ENCODE data around the gene MPP3.

MPP3 gene

DNA sequence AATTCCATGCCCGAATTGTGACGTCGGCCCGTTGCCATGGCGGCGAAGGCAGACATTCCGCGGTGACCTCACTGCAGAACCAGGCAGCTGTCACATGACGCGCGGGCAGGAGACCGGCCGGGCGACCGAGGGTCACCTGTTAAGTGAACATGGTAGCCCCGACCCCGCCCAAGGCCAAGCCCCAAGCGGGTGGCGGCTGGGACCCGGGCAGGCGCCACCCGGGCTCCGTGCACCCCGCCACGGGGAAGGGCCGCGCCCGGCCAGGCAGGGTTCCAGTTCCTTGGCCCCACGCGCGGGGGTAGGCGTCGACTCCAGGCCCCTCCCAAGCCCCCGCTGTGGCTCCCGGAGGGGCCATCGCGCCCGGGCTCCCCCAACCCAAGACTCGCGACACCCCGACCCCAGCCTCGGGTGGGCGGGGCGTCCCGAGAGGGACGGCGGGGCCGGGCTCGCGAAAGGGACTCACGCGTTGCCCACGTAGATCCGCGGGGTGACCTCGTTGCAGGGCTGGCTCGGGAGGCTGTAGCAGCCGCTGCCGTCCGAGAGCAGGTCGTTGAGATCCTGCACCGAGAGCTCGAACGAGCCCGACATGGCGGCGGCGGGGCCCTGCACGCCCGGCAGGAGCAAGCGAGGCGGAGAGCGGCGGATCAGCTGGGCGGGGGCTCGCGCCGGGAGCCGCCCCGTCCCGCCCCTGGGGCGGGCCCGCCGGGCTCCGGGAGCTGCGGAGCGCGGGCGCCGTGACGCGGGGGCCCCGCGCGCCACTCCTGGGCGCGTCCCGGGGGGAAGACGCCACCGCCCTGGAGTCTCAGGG, 54.4 kb downstream of the MPP3 start, which contains the start of gene DUSP3:
Gene DUSP3, minus strand, starts transcription at position 641 of the 808 bp plus-strand sequence. Its CDS starts 53 bp downstream, at position 588.
- Histone ChIP-seq H2AFZ (ENCODE audit: low read depth, low read length) (peak within 1 kb of the TSS; percentile 92), H4K20me1 (ENCODE audit: insufficient read depth, low read length) (no peaks in the 10 kb centered on the region), H3K79me2 (ENCODE audit: low read length) (no peaks in the 10 kb centered on the region), H3K4me1 (ENCODE audit: low read length) (peaks cover 5% of the 10 kb centered on the region), H3K9me3 (ENCODE audit: insufficient read depth, low read length) (no peaks in the 10 kb centered on the region), H3K36me3 (replicated peaks; ENCODE audit: low read depth, low read length) (peaks cover 8% of the 10 kb centered on the region), H3K27me3 (ENCODE audit: low read depth, low read length) (peaks cover 29% of the 10 kb centered on the region), H3K4me3 (ENCODE audit: low read length) (peak within 1 kb of the TSS; percentile 95), H3K27ac (ENCODE audit: low read length) (peak within 1 kb of the TSS; percentile 35), H3K4me2 (ENCODE audit: low read length) (peak within 1 kb of the TSS; percentile 99), H3K9ac (ENCODE audit: low read length) (peak within 1 kb of the TSS; percentile 82)
- TF ChIP-seq, protein P1, sequence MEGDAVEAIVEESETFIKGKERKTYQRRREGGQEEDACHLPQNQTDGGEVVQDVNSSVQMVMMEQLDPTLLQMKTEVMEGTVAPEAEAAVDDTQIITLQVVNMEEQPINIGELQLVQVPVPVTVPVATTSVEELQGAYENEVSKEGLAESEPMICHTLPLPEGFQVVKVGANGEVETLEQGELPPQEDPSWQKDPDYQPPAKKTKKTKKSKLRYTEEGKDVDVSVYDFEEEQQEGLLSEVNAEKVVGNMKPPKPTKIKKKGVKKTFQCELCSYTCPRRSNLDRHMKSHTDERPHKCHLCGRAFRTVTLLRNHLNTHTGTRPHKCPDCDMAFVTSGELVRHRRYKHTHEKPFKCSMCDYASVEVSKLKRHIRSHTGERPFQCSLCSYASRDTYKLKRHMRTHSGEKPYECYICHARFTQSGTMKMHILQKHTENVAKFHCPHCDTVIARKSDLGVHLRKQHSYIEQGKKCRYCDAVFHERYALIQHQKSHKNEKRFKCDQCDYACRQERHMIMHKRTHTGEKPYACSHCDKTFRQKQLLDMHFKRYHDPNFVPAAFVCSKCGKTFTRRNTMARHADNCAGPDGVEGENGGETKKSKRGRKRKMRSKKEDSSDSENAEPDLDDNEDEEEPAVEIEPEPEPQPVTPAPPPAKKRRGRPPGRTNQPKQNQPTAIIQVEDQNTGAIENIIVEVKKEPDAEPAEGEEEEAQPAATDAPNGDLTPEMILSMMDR (IDR thresholded peaks at IDR 0.05; ENCODE audit: low read depth, low read length): no peak
- TF ChIP-seq EZH2phosphoT487 (IDR thresholded peaks at IDR 0.05; ENCODE audit: low read depth): no peak

DNA sequence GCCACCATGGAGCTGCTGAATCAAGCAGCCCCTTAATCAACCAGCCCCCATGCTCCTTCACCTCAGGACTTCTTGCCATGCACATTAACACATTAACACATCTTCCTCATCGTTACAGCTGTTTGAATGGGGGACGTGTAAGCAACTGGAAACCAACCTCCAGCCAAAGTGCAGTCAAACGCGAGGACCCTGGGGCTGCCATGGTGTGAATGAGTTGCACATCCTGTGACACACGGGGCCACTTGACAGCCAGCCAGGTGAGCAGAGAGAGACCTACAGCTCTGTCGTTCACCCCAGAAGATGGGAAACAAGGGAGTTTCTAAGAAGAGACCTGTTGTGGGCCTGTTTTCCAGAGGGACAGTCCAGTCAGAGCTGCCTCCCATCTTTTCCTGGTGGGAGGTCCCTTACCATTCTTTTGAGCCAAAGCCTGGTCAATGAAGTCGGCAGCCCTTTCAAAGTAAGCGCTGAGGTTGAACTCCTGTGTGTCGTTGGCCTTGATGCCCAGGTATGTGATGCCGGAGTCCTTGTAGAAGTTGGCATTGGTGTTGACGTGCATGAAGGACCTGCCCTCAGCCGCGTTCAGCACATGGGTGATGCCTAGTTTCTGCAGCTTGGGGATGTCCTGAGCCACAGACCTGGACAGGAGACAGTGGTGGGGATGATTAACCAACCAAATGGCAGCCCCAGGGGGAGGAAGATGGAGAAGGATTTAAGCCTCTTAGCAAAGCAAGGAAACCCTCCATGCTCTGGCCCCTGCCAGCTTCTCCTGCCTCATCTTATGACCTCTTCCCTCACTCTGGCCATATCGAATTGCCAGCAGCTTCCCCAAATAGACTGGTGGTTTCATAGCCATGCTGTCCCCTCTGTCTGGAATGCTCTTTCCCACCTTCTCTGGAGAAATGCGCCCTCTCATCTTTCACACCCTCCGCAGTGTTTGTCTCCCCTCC, 58.4 kb downstream of the MPP3 start:
- Histone ChIP-seq H3K9me3 (ENCODE audit: insufficient read depth, low read length) (no peaks in the 10 kb centered on the region), H3K27me3 (ENCODE audit: low read depth, low read length) (peaks cover 3% of the 10 kb centered on the region), H3K9ac (ENCODE audit: low read length) (no peak overlapping the region), H3K4me1 (ENCODE audit: low read length) (peaks cover 5% of the 10 kb centered on the region), H3K4me3 (ENCODE audit: low read length) (no peak overlapping the region), H4K20me1 (ENCODE audit: insufficient read depth, low read length) (no peaks in the 10 kb centered on the region), H3K4me2 (ENCODE audit: low read length) (no peak overlapping the region), H3K36me3 (replicated peaks; ENCODE audit: low read depth, low read length) (peaks cover 16% of the 10 kb centered on the region), H2AFZ (ENCODE audit: low read depth, low read length) (no peak overlapping the region), H3K79me2 (ENCODE audit: low read length) (no peaks in the 10 kb centered on the region), H3K27ac (ENCODE audit: low read length) (no peak overlapping the region)
- TF ChIP-seq, protein P1 (IDR thresholded peaks at IDR 0.05; ENCODE audit: low read depth, low read length): no peak
- TF ChIP-seq EZH2phosphoT487 (IDR thresholded peaks at IDR 0.05; ENCODE audit: low read depth): no peak

DNA sequence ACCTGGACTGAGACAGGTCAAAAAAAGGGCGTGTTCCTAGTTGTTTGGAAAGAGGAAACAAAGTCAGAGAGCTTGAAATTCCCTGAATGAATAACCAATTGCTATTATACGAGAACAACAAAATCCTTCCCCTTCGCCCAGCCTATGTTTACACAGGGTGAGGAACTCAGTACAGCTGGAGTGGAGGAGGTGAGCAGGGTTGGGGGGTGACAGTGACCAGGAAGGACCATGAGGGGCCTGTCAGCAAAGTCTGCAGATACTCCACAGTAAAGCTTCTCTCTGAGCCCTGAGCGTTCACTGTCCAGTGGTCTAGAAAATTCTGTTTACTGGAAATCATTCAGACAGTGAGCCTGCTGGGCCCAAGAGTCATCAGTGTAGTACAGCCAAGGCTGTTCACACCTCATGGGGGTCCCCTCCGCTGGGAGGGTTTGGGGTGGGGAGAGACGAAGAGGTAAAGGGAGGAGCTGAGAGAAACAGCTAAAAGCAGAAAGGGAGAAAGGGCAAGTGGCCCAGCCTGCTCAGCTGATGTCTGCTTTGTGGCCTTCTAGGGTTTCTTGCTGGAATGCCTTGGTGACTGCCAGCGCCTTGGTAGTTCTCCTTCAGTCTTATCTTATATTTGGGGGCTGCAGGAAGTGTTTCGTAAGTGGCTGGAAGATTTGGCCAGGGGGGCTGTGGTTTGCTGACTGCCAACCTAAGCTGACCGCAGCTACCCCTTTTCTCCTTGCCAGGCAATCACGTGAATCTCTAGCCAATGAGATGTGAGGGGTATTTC, 59.9 kb downstream of the MPP3 start:
- Histone ChIP-seq H3K4me1 (ENCODE audit: low read length) (peaks cover 10% of the 10 kb centered on the region), H3K79me2 (ENCODE audit: low read length) (no peaks in the 10 kb centered on the region), H3K27me3 (ENCODE audit: low read depth, low read length) (no peaks in the 10 kb centered on the region), H2AFZ (ENCODE audit: low read depth, low read length) (no peak overlapping the region), H3K9ac (ENCODE audit: low read length) (no peak overlapping the region), H4K20me1 (ENCODE audit: insufficient read depth, low read length) (no peaks in the 10 kb centered on the region), H3K27ac (ENCODE audit: low read length) (no peak overlapping the region), H3K4me3 (ENCODE audit: low read length) (no peak overlapping the region), H3K4me2 (ENCODE audit: low read length) (no peak overlapping the region), H3K36me3 (replicated peaks; ENCODE audit: low read depth, low read length) (peaks cover 21% of the 10 kb centered on the region), H3K9me3 (ENCODE audit: insufficient read depth, low read length) (no peaks in the 10 kb centered on the region)
- TF ChIP-seq, protein P1 (IDR thresholded peaks at IDR 0.05; ENCODE audit: low read depth, low read length): no peak
- TF ChIP-seq EZH2phosphoT487 (IDR thresholded peaks at IDR 0.05; ENCODE audit: low read depth): no peak
